ENCODE data around the gene RIPOR3. TPM values are rescaled to one million over a fixed set of nuclear protein-coding genes. Genes with fewer than 3 reads are reported as not detected.
"Not testable (repeated sequence)": the region's sequence is repeated elsewhere in the genome, so short reads cannot be mapped to it uniquely, and the experiment has no call there.

Gene RIPOR3
- total RNA-seq, 1 donor from 2014 or later, result 8.0 TPM

DNA sequence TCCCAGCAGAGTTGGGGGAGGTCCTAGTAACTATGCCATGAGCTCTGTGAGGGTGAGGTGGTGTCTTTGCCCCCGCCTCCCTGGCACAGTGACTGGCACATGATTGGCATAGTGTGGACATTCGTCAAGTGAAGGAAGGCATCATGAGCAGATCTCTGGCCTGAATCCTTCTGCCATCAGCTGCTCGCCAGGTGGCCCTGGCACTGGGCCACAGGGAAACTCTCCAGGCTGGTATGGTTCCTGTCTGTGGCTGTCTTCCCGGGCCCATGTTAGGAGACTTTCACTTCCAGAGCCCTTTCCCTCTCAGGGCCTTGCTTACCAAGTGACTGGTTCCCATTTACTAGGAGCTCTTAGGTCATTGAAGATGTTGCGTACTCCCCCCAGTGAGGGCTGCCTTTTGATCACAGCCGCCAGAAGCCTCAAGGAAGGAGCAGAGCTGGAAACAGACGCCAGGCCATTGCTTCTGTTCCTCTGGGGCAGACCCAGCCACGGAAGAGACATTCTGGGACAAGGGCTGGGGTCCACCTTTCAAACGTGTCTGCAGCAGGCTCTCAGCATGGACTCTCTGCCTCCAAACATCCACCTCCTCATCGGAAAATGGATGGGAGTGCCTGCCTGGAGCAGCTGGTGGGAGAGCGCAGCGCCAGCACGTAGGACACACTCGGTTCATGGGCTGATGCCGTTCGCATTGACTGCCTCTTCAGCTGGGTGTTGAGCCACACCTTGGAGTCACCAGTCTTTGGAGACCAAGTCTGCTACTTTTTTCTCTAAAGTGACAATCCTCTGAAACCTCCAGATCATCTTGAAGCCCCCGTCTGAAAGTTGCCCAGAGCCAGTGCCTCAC is 113.9 kb downstream of the RIPOR3 start:
- DNase-seq (peak; percentile 90), ATAC-seq (peak; percentile 82)
- intact Hi-C loops (cut with micrococcal nuclease), result loop anchor here (5.0 to 10.0 kb wide), 2 partner anchors 63 to 390 kb away; partner anchors contain the start of gene PTPN1

DNA sequence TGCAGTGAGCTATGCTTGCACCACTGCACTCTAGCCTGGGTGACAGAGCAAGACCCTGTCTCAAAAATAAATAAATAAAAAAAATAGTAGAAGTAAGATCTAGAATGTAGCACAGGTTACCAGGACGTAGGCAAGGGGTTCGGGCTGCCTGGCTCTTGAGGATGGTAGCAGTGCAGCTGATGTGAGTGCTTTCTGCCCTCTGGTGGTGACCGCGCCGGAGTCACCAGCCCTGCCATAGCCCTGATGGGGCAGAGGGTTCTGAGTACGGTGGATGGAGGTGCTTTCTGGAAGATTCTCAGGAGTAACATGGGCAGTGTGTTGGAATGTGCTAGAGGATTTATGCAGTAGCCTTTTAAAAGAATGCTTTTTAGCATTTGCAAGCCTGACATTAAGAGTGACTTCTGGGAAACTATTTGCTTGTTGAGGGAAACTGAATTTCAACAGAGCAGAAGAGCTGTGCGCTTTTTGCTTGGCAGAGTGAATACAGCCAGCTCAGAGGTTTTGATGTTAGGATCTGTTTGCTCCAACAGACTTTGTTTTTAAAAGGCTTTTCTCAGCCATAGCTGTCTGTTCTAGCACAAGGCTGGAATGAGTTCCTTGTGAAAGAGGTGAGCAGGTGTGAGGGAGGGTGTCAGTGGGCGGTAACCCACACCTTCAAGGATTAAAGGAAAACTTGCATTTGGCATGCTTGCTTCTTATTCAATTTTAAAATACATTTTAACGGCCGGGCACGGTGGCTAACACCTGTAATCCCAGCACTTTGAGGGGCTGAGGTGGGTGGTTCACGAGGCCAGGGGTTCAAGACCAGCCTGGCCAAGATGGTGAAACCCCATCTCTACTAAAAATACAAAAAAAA is 115.2 kb downstream of the RIPOR3 start:
- ATAC-seq, result peak; percentile 61
- DNase-seq, result peak; percentile 85
- intact Hi-C loops (cut with micrococcal nuclease), result loop anchor here (5.0 to 10.0 kb wide), 2 partner anchors 61 to 389 kb away; partner anchors contain the start of gene PTPN1

DNA sequence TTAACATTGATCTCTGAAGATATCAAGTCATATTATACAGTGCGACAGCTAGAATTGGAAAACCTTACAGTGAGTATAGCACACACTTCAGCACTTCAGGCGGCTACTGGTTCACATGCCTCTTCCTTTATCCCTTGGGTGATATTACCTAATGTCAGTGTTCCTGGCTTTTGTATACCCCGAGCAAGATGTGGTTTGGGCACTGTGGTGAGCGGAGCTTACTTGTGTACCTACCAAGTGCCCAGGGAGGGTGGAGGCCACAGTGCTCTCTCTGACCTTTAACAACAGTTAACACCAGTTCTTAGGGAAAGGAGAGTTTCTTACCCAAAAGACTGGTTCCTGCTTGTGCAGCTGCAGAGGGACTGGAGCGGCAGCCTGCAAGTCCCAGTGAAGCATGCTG is 116.8 kb downstream of the RIPOR3 start:
- intact Hi-C loops (cut with micrococcal nuclease), result loop anchor here (10.0 kb wide), 1 partner anchor 60 kb away; the partner anchor contains the start of gene PTPN1
- DNase-seq (no peak), ATAC-seq (no peak)

DNA sequence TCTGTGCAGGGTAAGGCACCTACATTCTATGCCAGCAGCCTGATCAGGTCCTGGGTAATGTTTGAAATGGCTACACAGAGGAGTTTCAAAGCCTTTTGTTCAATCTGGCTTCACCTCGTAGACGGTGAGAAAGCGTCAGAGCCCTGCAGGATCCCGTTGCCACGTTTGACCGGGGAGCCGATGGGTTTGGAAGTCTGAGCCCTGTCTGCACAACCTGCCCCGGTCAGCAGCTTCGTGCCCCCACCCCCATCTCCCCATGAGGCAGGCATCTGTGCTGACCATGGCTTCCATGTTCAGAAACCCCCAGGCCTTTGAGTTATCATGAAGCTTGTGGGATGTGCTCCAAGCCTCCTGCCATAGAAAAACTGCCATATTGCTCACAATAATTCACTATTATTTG is 117.2 kb downstream of the RIPOR3 start:
- DNase-seq (no peak), ATAC-seq (no peak)
- intact Hi-C loops (cut with micrococcal nuclease), result loop anchor here (10.0 kb wide), 1 partner anchor 59 kb away; the partner anchor contains the start of gene PTPN1

DNA sequence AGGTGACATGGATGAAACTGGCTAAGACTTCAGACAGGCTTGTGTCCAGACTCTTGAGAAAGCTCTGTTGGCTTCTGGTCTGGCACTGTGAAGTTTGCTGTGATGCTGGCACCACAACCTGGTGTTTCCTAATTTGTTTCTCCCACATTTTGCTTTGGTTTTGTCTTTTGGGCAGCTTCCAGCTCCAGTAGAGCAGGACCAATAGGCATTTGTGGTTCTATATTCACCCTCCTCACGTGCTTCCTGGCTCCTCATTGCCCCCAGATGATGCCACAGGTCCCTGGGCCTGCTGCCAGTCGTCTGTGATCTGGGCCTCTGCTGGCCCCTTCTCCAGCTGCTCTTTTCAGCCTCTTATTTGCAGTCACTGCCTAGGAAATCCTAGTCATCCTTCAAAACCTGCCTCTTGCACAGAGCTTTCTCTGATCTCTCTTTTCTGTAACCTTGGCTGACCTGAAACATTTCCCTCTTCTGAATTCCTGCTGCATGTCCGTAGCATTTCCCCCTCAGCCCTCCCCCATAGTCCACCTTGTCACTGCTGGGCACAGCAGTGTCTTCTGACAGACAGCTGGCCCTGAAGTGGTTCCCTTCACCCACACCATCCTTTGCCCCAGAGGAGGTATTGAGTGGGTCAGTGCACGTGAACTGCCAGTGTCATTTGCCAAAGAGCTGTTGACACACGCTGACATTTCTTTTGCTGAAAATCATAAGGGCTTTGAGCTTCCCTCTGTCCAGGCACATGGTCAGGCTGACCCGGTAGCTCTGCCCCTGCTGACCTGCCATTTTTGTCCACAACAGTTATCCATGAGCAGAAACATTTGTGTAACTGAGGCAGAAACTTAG is 118.2 kb downstream of the RIPOR3 start:
- ATAC-seq (peak; percentile 64), DNase-seq (peak; percentile 75)
- intact Hi-C loops (cut with micrococcal nuclease), result loop anchor here (10.0 kb wide), 1 partner anchor 58 kb away; the partner anchor contains the start of gene PTPN1

DNA sequence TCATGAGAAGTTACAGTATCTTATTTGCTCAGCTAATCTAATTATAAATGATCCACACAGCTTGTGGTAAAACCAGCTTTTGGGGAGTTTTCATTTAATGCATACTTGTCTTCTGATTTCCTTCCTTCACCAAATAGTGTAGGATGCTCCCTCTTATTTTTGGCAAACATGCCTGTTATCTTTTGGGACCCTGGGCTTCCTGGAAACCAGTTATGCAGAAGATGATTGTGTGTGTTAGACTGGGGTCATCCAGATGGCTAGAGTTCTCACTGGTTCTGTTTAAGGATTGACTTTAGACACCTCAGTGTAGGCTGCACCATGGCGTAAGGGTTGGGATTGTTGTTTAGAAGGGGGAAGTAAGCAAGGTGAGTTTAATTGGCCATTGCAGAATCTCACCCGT is 119.9 kb downstream of the RIPOR3 start:
- intact Hi-C loops (cut with micrococcal nuclease), result loop anchor here (10.0 kb wide), 1 partner anchor 57 kb away; the partner anchor contains the start of gene PTPN1
- ATAC-seq, result no peak
- DNase-seq, result no peak

DNA sequence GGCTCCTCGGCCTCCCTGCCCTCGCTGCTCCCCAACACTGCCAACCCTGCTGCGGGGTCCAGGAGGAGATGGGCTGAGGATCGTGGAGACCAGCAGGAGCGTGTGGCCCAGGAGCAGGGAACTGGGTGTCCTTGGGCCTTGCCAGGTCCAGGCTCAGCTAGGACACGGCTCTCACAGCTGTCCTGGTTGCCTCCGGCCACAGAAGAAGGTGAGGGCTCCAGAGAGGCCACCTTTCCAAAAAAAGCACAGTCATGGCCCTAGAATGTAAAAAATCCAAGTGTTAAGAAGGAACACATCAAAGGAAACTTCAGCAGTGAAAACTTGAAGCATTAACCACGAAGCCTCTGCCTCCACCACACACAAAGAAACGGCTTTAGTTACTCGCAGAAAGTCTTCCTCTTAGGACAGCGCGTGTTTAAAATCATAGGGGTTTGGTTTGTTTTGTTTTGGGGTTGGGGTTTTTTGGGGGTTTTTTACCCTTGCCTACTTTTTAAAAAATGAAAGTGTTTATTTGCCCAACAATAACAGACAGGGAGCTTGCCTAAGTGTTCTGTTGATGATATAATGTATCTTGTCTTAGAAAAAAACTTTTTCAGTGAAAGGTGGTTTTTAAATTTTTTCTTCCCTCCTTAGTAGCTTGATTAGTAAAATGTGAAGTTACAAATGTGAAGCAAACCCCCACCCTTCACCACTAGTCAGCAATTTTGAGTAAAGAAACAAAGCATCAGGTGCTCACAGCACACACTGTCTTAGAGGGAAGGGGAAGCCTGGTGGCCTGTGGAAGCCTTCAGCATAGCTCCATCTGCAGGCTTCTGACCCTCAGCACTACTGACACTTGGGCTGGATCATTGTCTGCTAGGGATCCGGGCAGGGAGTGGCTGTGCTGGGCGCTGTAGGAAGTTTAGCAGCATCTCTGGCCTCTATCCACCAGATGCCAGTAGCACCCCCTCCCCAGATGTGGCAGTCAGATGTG is 121.2 kb downstream of the RIPOR3 start:
- intact Hi-C loops (cut with micrococcal nuclease), result loop anchor here (10.0 kb wide), 1 partner anchor 55 kb away; the partner anchor contains the start of gene PTPN1
- DNase-seq (no peak), ATAC-seq (peak; percentile 17)

DNA sequence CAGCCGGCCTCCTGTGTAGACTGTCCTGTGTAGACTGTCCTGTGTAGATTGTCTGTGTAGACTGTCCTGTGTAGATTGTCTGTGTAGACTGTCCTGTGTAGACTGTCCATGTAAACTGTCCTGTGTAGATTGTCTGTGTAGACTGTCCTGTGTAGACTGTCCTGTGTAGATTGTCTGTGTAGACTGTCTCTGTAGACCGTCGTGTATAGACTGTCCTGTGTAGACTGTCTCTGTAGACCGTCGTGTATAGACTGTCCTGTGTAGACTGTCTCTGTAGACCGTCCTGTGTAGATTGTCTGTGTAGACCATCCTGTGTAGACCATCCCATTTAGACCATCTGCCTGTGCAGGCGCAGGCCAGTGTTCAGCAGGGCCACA is 121.9 kb downstream of the RIPOR3 start:
- ATAC-seq; intact Hi-C loops (cut with micrococcal nuclease); DNase-seq: not testable (repeated sequence)

DNA sequence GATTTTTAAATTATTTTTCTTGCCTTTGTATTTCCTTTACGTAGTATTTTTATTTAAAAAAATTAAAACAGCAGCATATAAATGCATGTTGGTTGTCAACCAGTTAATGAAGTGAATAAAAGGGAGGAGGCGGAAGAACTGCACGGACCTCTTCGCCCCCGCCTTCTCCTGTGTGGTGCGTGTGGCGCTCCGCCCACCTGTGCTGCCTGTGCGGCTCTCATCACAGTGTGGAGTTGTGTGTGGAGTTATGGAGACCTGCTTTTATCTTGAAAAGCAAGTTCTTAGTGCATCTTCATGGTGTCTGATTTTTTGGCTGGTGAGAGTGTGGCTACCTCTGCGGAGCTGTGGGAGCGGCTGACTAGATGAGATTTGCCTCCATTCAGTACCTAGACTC is 122.8 kb downstream of the RIPOR3 start:
- intact Hi-C loops (cut with micrococcal nuclease), result no loop called here
- DNase-seq (no peak), ATAC-seq (no peak)

DNA sequence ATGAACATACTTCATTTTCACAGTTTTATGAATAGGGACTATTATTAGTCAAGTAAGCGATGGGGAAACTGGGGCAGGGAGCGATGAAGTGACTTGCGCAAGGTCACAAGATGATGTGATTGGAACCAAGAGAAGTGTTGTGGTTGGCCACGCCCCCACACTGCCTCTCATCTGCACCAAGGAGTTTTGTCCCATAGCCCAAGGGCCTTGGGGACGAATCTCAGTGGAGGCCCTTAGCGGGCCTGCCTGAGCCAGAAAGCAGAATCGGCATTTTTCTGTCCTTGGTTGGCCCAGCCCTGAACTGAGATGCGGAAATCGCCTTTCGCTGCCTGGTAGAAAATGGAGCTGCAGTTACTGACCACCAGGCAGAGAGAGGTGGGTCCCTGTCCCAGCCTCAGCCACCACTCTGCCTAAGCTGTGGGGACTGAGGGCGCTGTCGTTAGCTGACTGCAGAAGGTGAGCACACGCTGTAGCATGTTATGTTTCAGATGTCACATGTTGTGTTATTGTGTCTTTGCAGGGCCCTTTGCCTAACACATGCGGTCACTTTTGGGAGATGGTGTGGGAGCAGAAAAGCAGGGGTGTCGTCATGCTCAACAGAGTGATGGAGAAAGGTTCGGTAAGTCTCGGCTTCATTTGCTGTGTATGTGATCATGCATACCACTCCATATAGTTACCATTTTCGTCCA is 123.3 kb downstream of the RIPOR3 start:
- DNase-seq (no peak), ATAC-seq (no peak)
- intact Hi-C loops (cut with micrococcal nuclease), result no loop called here

DNA sequence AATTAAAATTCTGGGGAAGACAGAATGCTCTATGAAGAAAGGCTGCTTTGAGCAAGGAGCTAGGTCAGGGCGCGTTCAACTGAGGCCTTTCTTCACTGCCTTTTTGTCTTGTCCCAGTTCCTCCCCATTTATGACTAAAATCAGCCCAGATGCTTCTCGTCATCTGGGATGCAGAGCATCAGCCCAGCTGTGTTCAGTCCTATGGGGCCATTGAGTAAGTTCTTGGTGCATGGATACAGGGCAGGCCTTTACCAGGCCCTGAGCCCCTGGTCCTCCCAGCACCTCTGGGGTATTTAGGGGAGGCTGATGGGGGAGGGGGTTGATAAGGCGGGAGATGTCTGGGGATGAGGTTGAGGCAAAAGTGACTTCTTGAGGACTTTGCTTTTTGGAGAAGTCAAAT is 125.5 kb downstream of the RIPOR3 start:
- intact Hi-C loops (cut with micrococcal nuclease), result no loop called here
- ATAC-seq (peak; percentile 36), DNase-seq (no peak)

DNA sequence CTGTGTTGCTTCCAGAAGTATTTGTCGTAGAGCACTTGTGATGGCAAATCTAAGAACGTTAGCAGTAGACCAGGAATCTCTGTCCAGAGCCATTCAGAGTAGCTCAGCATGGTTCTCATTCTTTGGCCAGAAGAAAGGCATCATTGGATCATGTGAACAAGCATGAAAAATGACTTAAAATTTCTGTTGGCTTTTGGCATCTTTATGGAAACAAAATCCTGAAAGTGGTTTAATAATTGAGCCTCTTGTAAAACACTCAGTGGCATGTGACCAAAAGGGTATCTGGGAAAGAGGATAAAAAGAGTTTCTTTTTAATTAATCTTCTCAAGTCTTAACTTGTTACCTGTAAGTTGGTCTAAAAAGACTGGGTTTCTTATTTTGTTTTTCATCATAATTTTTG is 126.0 kb downstream of the RIPOR3 start:
- DNase-seq, result no peak
- ATAC-seq, result no peak
- intact Hi-C loops (cut with micrococcal nuclease), result no loop called here

DNA sequence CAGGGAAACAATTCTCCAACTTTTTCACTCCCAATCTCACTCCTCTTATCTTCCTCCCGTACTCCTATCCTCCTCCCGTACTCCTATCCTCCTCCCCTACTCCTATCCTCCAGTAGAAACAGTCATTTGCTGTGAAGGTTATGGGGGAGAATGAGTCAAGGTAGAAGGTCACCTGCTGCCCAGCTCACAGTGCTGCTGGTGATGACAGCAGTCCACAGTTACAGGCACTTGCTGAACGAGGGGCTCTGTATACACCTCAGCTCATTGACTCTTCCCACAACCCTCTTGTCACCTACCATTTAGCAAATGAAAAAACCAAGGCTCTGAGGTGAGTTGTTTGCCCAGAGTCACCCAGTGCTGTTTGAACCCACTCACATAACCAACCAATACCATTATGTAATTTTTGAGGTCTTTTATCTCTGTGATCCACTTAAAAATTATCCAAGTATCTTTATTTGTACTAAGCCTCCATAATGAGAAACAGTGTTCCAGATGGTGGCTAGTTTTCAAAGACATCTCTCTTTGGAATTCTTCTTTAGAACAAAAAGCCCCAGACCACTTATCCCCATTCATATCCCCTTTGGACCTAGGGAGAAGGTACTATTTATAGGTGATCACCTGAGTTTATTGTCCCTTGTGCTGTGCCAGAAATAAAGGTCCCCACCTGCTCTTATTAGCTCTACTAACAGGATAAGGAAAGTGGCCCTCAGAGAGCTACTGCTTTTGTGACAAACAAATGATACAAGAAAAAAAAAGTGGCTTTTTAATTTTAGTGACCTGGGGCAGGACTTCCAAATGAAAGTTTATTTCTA is 128.0 kb downstream of the RIPOR3 start:
- ATAC-seq (peak; percentile 23), DNase-seq (no peak)
- intact Hi-C loops (cut with micrococcal nuclease), result no loop called here

DNA sequence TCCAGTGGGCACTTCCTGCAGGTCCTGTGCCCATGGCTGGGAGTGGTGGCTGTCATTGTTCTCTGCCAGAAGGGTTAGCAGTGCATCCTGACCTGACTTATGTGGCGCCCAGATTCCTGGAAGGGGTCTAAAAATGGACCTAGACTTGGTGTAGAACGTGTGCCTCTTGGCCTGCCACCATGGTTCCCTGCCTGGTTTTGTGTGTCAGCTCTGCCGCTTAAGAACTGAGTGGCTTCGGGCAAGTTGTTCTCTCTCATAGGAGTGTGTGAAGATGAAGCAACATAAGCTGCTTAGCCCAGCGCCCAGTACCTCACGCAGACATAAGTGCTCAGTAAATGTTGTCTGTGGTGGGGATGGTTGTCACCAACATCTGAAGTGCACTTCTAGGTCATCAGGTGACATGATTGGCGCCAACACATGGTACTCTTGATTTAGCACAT is 129.1 kb downstream of the RIPOR3 start:
- peak; percentile 74 for ATAC-seq
- peak; percentile 49 for DNase-seq
- intact Hi-C loops (cut with micrococcal nuclease), result no loop called here

DNA sequence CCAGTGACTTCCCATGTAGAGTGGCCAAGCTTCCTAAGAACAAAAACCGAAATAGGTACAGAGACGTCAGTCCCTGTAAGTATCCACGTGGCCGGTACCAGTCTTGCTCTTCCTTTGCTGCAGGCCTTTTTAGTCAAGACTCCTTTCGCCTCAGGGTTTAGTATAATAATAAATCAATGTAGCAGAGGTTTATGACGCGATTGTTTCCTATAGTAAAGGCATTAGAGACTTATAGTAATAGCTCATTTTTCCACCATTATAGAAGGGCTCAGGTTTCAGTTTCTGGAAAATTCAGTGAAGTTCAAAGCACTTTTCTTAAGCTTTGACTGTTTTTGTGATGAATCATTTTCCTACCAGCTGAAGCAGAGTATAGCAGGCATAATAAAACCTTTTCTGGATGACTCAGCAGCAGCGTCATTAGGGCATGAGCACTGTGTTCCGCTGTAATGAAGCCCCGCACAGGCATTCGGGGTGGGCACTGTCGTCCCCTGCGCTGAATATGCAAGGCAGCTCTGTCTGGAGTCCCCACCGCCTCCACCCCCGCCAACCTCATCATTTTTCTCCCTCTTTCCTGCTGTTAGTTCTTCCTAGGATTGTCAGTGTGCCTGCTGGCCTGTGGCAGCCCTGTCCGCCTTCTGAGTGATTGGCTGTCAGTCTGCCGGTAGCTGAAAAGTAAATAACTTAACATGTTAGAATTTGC is 129.8 kb downstream of the RIPOR3 start:
- ATAC-seq, result no peak
- DNase-seq, result no peak
- intact Hi-C loops (cut with micrococcal nuclease), result no loop called here

DNA sequence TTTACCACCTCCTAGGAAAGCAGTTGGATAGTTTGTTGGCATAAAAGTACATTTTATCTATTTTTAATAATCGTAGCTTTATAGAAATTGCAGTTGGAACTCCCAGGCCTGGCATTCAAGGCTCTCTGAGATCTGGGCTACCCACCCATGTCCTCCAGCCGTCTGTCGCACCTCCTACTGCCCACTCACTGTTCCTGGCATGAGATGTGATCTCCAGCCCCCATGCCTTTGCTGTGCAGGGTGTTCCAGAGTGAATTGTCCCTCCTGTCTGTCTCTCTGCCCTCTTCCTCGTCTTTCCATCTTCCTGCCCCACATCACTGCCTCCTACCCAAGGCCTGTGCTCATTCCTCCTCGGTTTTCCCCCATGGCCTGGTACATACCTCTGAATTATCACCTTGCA is 130.5 kb downstream of the RIPOR3 start:
- no peak for ATAC-seq

More for the DNA sequence above, 130.5 kb downstream of the RIPOR3 start:
- no peak for DNase-seq
- intact Hi-C loops (cut with micrococcal nuclease), result no loop called here

All from left ventricle myocardium superior (tissue), 1 donor.